Mucosa of descending colon (tissue), 3 donors: ENCODE results near the gene SURF1. TPM values are rescaled to one million over a fixed set of nuclear protein-coding genes. Genes with fewer than 3 reads are reported as not detected.

Source experiments
- ATAC-seq: fragments of 200-7000 bp; cut with Tn5 transposase; one replicate; pipeline ENCODE4 v1.9.1; 2020; ENCODE audit warnings: mild to moderate bottlenecking, moderate library complexity
- DNase-seq, 3 donors: peaks; one replicate each; pipeline ENCODE4 v3.0.0-alpha.2; 2020
- H3K36me3 ChIP-seq: fragments of 200-600 bp; one replicate; pipeline ENCODE4 v1.8.0; 2021; ENCODE audit warnings: low read depth, mild to moderate bottlenecking
- H3K4me1 ChIP-seq: fragments of 200-600 bp; one replicate; pipeline ENCODE4 v1.8.0; 2021; ENCODE audit warnings: low read depth, mild to moderate bottlenecking
- H3K4me3 ChIP-seq: fragments of 200-600 bp; one replicate; pipeline ENCODE4 v1.8.0; 2021; ENCODE audit warnings: mild to moderate bottlenecking
- H3K9me3 ChIP-seq: fragments of 200-600 bp; one replicate; pipeline ENCODE4 v1.8.0; 2021; ENCODE audit warnings: mild to moderate bottlenecking
- intact Hi-C, 2 donors: fragments of 100-400 bp; cut with DNase I in 1 of 2; cut with micrococcal nuclease in 1 of 2; formaldehyde crosslinking; loops; one replicate each; pipeline versions ENCODE4 v1.11.0 to v1.11.1; 2022; cut with DNase I, micrococcal nuclease
- total RNA-seq, 3 donors: library from RNA; stranded (reverse); fragmentation: NEBNext Ultra II Directional in 2 of 3; extraction: Animal tissue kit (Norgen Biotek cat#: 25700) in 2 of 3; gene quantifications; one replicate each; pipeline versions ENCODE4 v1.2.1 to v1.2.4, GENCODE V29; 2021 to 2023
- TF ChIP-seq, protein P1 (sequence below): fragments of 200-600 bp; IDR thresholded peaks from one replicate; pipeline ENCODE4 v1.8.0; 2022; ENCODE audit warnings: antibody characterized with exemption, mild to moderate bottlenecking
- donor health status: DM: no; HTN: no; CAD: no; lungs with moderate emphysema.
- donor health status: DM: no; HTN: no; CAD: no.
- donor health status: DM: no; HTN: yes; CAD: no.

SURF1 gene
- total RNA-seq, 3 donors from 2014 or later: 45.4 to 63.0 (median 52.2) TPM

DNA sequence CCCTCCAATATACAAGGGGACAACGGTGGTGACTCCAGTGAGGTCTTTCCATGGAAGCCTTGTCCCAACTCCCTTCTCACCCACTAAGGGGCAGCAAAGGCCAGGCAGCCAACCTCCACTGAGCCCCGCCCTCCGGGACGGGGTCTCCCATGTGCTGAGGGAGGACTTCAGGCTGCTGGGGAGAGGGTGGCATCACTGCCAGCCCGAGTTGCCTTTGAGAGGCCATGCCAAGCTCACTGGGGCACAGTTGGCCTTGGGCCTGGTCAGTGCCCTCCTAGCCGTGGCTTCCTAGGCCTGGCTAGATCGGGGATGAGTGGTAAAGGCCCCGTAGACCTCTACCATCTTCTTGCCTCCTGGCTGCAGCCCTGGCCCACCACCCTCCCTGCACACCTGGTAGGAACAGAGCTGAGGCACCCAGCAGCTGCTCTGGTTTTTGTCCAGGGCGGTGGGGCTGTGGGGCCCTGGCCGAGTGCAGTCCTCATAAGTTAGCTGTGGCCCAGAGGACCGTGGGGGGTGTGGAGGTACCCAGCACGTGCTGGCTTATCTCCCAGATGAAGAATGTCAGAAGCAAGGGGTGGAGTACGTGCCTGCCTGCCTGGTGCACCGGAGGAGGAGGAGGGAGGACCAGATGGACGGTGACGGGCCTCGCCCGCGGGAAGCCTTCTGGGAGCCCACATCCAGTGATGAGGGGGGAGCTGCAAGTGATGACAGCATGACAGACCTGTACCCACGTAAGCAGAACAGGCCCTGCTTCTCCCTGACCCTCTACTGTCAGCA is 3.3 kb upstream of the SURF1 start:
- Histone ChIP-seq H3K4me3 (no peak overlapping the region), H3K4me1 (peaks cover 20% of the 10 kb centered on the region), H3K36me3 (peaks cover 18% of the 10 kb centered on the region), H3K9me3 (no peaks in the 10 kb centered on the region)
- TF ChIP-seq, protein P1, sequence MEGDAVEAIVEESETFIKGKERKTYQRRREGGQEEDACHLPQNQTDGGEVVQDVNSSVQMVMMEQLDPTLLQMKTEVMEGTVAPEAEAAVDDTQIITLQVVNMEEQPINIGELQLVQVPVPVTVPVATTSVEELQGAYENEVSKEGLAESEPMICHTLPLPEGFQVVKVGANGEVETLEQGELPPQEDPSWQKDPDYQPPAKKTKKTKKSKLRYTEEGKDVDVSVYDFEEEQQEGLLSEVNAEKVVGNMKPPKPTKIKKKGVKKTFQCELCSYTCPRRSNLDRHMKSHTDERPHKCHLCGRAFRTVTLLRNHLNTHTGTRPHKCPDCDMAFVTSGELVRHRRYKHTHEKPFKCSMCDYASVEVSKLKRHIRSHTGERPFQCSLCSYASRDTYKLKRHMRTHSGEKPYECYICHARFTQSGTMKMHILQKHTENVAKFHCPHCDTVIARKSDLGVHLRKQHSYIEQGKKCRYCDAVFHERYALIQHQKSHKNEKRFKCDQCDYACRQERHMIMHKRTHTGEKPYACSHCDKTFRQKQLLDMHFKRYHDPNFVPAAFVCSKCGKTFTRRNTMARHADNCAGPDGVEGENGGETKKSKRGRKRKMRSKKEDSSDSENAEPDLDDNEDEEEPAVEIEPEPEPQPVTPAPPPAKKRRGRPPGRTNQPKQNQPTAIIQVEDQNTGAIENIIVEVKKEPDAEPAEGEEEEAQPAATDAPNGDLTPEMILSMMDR: no peak
- DNase-seq (peak in 2 of 3 donors; percentile 26 to 50), ATAC-seq (no peak)
- intact Hi-C loops: no loop called here

DNA sequence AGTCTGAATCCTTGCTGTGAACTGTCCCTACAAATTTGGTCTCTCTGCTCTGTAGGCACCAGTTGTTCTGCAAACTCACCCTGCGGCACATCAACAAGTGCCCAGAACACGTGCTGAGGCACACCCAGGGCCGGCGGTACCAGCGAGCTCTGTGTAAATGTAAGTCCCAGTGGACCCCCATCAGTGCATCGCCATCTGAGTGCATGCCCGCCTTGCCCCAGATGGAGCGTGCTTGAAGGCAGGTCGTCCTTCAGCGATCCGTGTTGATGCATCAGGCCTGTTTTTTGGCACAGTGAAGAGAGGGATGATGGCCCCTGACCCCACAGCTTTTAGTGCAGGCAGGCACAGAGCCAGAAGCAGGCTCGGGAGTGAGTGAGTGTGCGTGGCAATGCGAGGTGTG is 1.4 kb upstream of the SURF1 start:
- intact Hi-C loops: no loop called here
- Histone ChIP-seq H3K4me1 (peaks cover 20% of the 10 kb centered on the region), H3K36me3 (peaks cover 6% of the 10 kb centered on the region)

DNA sequence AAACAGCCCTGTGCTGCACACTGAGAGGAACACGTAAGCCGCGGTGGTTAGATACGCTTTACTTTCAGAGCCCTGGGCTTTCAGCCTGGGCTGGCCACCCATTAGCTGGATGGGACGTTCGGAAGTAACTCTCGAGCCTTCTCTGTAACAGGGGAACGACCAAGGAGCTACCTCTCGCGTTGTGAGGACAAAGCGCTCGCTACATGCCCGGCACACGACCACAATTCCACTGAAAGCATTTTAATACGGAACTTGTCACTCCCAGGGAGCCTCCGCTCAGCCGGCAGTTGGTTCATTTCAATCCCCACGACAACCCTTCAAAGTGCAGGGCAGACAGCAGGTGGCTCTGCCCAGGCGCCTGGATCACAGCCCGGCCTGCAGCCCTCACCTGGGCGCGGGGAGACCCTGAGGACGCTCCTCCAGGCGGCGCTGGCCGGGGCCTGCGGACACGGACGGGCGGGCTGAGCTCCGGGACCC is 368 bp downstream of the SURF1 start:
- ATAC-seq: peak; percentile 52
- no peak for DNase-seq
- TF ChIP-seq, protein P1: no peak
- Histone ChIP-seq H3K4me3 (peak overlapping the region; percentile 65), H3K4me1 (peaks cover 20% of the 10 kb centered on the region), H3K9me3 (no peaks in the 10 kb centered on the region), H3K36me3 (peaks cover 9% of the 10 kb centered on the region)
- intact Hi-C loops: no loop called here

More for the DNA sequence above, 1.4 kb upstream of the SURF1 start:
- Histone ChIP-seq H3K9me3 (no peaks in the 10 kb centered on the region), H3K4me3 (no peak overlapping the region)
- DNase-seq (peak in 1 of 3 donors; percentile 28), ATAC-seq (no peak)
- TF ChIP-seq, protein P1: no peak

DNA sequence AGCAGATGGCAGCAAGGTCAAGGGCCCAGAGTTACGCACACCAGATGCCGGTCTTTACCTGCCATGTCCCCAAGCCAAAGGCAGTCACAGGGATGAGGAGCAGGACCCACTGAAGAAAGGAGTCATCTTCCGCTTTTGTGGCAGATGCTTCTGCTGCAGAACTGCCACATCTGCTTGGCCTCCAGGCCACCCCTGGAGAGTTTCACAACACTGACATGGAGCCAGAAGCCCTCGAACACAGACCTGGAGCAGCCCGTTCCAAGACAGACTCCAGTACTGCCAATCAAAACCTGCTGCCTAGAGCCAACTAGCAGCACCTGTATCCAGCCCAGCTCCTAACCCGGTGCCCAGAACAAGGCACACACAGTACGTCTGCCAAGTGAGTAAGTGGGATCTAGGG is 1.5 kb downstream of the SURF1 start:
- DNase-seq: peak in 1 of 3 donors; percentile 19
- Histone ChIP-seq H3K36me3 (peaks cover 20% of the 10 kb centered on the region), H3K9me3 (no peaks in the 10 kb centered on the region), H3K4me1 (peaks cover 22% of the 10 kb centered on the region), H3K4me3 (no peak overlapping the region)
- TF ChIP-seq, protein P1: no peak
- no peak for ATAC-seq
- intact Hi-C loops: no loop called here

DNA sequence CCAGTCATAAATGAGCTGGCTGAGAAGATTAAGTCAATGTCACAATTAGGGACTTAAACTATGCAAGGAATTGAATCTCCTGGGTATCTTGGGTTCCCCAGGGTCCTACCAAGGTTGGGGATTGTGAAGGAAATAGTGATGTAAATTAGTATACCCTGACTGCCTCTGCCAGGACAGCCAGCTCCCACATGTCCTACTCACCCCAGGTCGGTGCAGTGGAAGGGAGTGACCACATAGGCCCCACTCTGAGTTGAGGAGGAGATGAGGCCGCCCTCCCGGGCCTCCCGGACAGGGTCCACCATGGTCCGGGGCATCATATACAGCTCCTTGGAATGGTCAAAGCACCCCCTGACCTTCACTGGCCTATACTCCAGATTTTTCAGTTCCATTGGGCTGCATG is 2.7 kb downstream of the SURF1 start:
- H3K4me1 ChIP-seq: peaks cover 32% of the 10 kb centered on the region
- DNase-seq (no peak), ATAC-seq (no peak)
- H3K4me3 ChIP-seq: no peak overlapping the region
- H3K9me3 ChIP-seq: no peaks in the 10 kb centered on the region
- peaks cover 21% of the 10 kb centered on the region for H3K36me3 ChIP-seq
- TF ChIP-seq, protein P1: no peak
- intact Hi-C loops: no loop called here
